Osteoblast (primary cell): ENCODE measurements around the gene DNAJC3. TPM values are rescaled to one million over a fixed set of nuclear protein-coding genes. Genes with fewer than 3 reads are reported as not detected.
A peak's percentile ranks its signal among the peaks of the same experiment; 100 is the strongest.

Experiments used
- DNase-seq: peaks from one replicate; pipeline ENCODE4 v3.0.0; 2011; ENCODE audit warnings: low spot score, mixed read lengths; ENCODE audit not compliant: insufficient read length; ENCODE audit errors: missing footprints
- H2AFZ ChIP-seq: 2 replicates; pipeline ENCODE4 v1.6.0; 2011; ENCODE audit warnings: mild to moderate bottlenecking, low read length
- H3K27ac ChIP-seq: 2 replicates; pipeline ENCODE4 v1.5.1; 2011; ENCODE audit warnings: mild to moderate bottlenecking, low read depth, low read length, moderate library complexity
- H3K27me3 ChIP-seq: 2 replicates; pipeline ENCODE4 v1.6.0; 2012; ENCODE audit warnings: mild to moderate bottlenecking, control low read depth, inconsistent platforms, low read length, moderate library complexity; ENCODE audit not compliant: insufficient read depth
- H3K36me3 ChIP-seq: 2 replicates; pipeline ENCODE4 v1.5.1; 2011; ENCODE audit warnings: mild to moderate bottlenecking, low read length, control low read depth, moderate library complexity; ENCODE audit not compliant: insufficient read depth
- H3K4me1 ChIP-seq: 2 replicates; pipeline ENCODE4 v1.5.1; 2011; ENCODE audit warnings: mild to moderate bottlenecking, low read length, control low read depth, moderate library complexity; ENCODE audit not compliant: insufficient read depth
- H3K4me2 ChIP-seq: 2 replicates; pipeline ENCODE4 v1.6.0; 2011; ENCODE audit warnings: mild to moderate bottlenecking, low read length; ENCODE audit not compliant: insufficient read depth
- H3K4me3 ChIP-seq: fragments of 200-600 bp; sonication (generic); 3 replicates; pipeline ENCODE4 v1.5.1; 2012; ENCODE audit warnings: mild to moderate bottlenecking, low read length, inconsistent platforms; ENCODE audit not compliant: insufficient read depth
- H3K79me2 ChIP-seq: 2 replicates; pipeline ENCODE4 v1.6.0; 2012; ENCODE audit warnings: mild to moderate bottlenecking, low read length, control low read depth, inconsistent platforms; ENCODE audit not compliant: insufficient read depth
- H3K9me3 ChIP-seq: 2 replicates; pipeline ENCODE4 v1.5.1; 2011; ENCODE audit warnings: low read depth, low read length, control low read depth
- H4K20me1 ChIP-seq: 2 replicates; pipeline ENCODE4 v1.6.0; 2012; ENCODE audit warnings: mild to moderate bottlenecking, low read length, control low read depth; ENCODE audit not compliant: insufficient read depth
- CTCF ChIP-seq: IDR thresholded peaks from 2 replicates; pipeline ENCODE4 v1.5.1; 2011; ENCODE audit warnings: mild to moderate bottlenecking, low read depth, low read length, moderate library complexity; ENCODE audit errors: extremely low read depth
- total RNA-seq: library from RNA; depleted of rRNA; stranded (reverse); fragments of >200 nt; gene quantifications from 2 replicates; pipeline ENCODE4 v1.2.3, GENCODE V29; 2012

DNAJC3 gene
- total RNA-seq, 1 donor, result 58.6 TPM

- Histone ChIP-seq H3K79me2 (peaks cover 20% of the 10 kb centered on the region), H3K4me1 (no peaks in the 10 kb centered on the region), H3K4me2 (no peak overlapping the region), H3K27me3 (no peaks in the 10 kb centered on the region), H3K36me3 (no peaks in the 10 kb centered on the region), H3K9me3 (no peaks in the 10 kb centered on the region), H2AFZ (no peak overlapping the region), H3K4me3 (no peak overlapping the region), H3K27ac (no peak overlapping the region), H4K20me1 (peaks cover 36% of the 10 kb centered on the region)
- no peak for TF ChIP-seq CTCF
- no peak for DNase-seq
Observed at GRCh38 chr13:95697052-95697680, 20.2 kb downstream of the DNAJC3 start.

GRCh38 chr13:95698047-95698749 is 21.3 kb downstream of the DNAJC3 start:
- H3K79me2 ChIP-seq, result peaks cover 30% of the 10 kb centered on the region
- no peaks in the 10 kb centered on the region for H3K27me3 ChIP-seq
- peaks cover 41% of the 10 kb centered on the region for H4K20me1 ChIP-seq
- no peaks in the 10 kb centered on the region for H3K4me1 ChIP-seq
- no peaks in the 10 kb centered on the region for H3K9me3 ChIP-seq
- no peak overlapping the region for H3K27ac ChIP-seq
- no peaks in the 10 kb centered on the region for H3K36me3 ChIP-seq
- no peak overlapping the region for H3K4me2 ChIP-seq
- no peak overlapping the region for H3K4me3 ChIP-seq
- no peak overlapping the region for H2AFZ ChIP-seq
- DNase-seq, result no peak
- TF ChIP-seq CTCF, result peak; percentile 14

GRCh38 chr13:95703576-95703975 is 26.6 kb downstream of the DNAJC3 start:
- Histone ChIP-seq H3K79me2 (peaks cover 81% of the 10 kb centered on the region), H3K4me1 (no peaks in the 10 kb centered on the region), H3K27ac (no peak overlapping the region), H2AFZ (no peak overlapping the region), H3K27me3 (no peaks in the 10 kb centered on the region), H3K9me3 (no peaks in the 10 kb centered on the region), H3K36me3 (no peaks in the 10 kb centered on the region), H4K20me1 (peaks cover 58% of the 10 kb centered on the region), H3K4me2 (no peak overlapping the region), H3K4me3 (no peak overlapping the region)
- DNase-seq, result no peak
- no peak for TF ChIP-seq CTCF

GRCh38 chr13:95704510-95704909 is 27.6 kb downstream of the DNAJC3 start:
- Histone ChIP-seq H3K36me3 (no peaks in the 10 kb centered on the region), H3K27ac (no peak overlapping the region), H3K9me3 (no peaks in the 10 kb centered on the region), H3K4me3 (no peak overlapping the region), H3K4me2 (no peak overlapping the region), H4K20me1 (peaks cover 51% of the 10 kb centered on the region), H3K4me1 (no peaks in the 10 kb centered on the region), H3K79me2 (peaks cover 82% of the 10 kb centered on the region), H3K27me3 (no peaks in the 10 kb centered on the region), H2AFZ (no peak overlapping the region)
- no peak for DNase-seq
- peak; percentile 54 for TF ChIP-seq CTCF
